Measurements from ENCODE around the gene ANKRD11. TPM values are rescaled to one million over a fixed set of nuclear protein-coding genes. Genes with fewer than 3 reads are reported as not detected.

The ANKRD11 gene
- polyA plus RNA-seq, 1 donor (not counting 4 experiments of a cell fraction or from before 2014, with no cell fraction given) = 30.1 TPM

GRCh38 chr16:89397331-89397861, 93.0 kb downstream of the ANKRD11 start:
- H3K4me1 ChIP-seq (ENCODE audit: control insufficient read depth, extremely low read depth, insufficient read depth, low read length) = peaks cover 35% of the 10 kb centered on the region
- no peak overlapping the region for H3K9ac ChIP-seq (ENCODE audit: control insufficient read depth, extremely low read depth, insufficient read depth, low read length)
- H3K9me3 ChIP-seq (ENCODE audit: control insufficient read depth, low read depth, low read length) = no peaks in the 10 kb centered on the region
- dilution Hi-C loops (cut with MboI; ENCODE audit: extremely low pct_ligation_motif_present, low sequenced_read_pairs) = no loop called here
- H3K79me2 ChIP-seq (ENCODE audit: control insufficient read depth, insufficient read depth, low read length) = peaks cover 90% of the 10 kb centered on the region
- no peak overlapping the region for H3K27ac ChIP-seq (ENCODE audit: control insufficient read depth, insufficient read depth, low read length)
- no peak overlapping the region for H2AFZ ChIP-seq (ENCODE audit: control insufficient read depth, low read length)
- no peaks in the 10 kb centered on the region for H3K27me3 ChIP-seq (ENCODE audit: control insufficient read depth, extremely low read depth, insufficient read depth, low read length)
- DNase-seq (ENCODE audit: low read depth, low spot score) (no peak), FAIRE-seq (no peak)
- no peak overlapping the region for H3K4me3 ChIP-seq (ENCODE audit: control insufficient read depth in 2 of 3, extremely low read depth in 1 of 3, insufficient read depth in 2 of 3, low read depth in 1 of 3, low read length in 3 of 3)
- H3K36me3 ChIP-seq (ENCODE audit: control insufficient read depth in 2 of 2, extremely low read depth in 1 of 2, insufficient read depth in 2 of 2, low read length in 2 of 2) = peaks cover 4 to 8% of the 10 kb centered on the region in 2 experiments
- peaks cover 9% of the 10 kb centered on the region for H3K9me1 ChIP-seq (ENCODE audit: control insufficient read depth, extremely low read depth, insufficient read depth, low read length)
- TF ChIP-seq EZH2 (IDR thresholded peaks at IDR 0.05; ENCODE audit: low read length) (no peak), CTCF (optimal IDR thresholded peaks at IDR 0.05 in 1 of 3, IDR thresholded peaks at IDR 0.05 in 1 of 3, conservative IDR thresholded peaks at IDR 0.05 in 1 of 3; ENCODE audit: extremely low read depth in 1 of 3, insufficient read depth in 2 of 3, low read length in 3 of 3) (no peak)
- H3K4me2 ChIP-seq (ENCODE audit: control insufficient read depth, extremely low read depth, insufficient read depth, low read depth, low read length) = no peak overlapping the region
- peaks cover 59% of the 10 kb centered on the region for H4K20me1 ChIP-seq (ENCODE audit: control insufficient read depth, extremely low read depth, insufficient read depth, low read length)

GRCh38 chr16:89396156-89396555, 94.2 kb downstream of the ANKRD11 start:
- Histone ChIP-seq H3K27ac (ENCODE audit: control insufficient read depth, insufficient read depth, low read length) (no peak overlapping the region), H3K4me2 (ENCODE audit: control insufficient read depth, extremely low read depth, insufficient read depth, low read depth, low read length) (no peak overlapping the region), H2AFZ (ENCODE audit: control insufficient read depth, low read length) (no peak overlapping the region), H3K9me1 (ENCODE audit: control insufficient read depth, extremely low read depth, insufficient read depth, low read length) (peaks cover 7% of the 10 kb centered on the region), H3K9me3 (ENCODE audit: control insufficient read depth, low read depth, low read length) (no peaks in the 10 kb centered on the region), H4K20me1 (ENCODE audit: control insufficient read depth, extremely low read depth, insufficient read depth, low read length) (peaks cover 50% of the 10 kb centered on the region), H3K4me3 (ENCODE audit: control insufficient read depth in 2 of 3, extremely low read depth in 1 of 3, insufficient read depth in 2 of 3, low read depth in 1 of 3, low read length in 3 of 3) (no peak overlapping the region), H3K27me3 (ENCODE audit: control insufficient read depth, extremely low read depth, insufficient read depth, low read length) (no peaks in the 10 kb centered on the region), H3K36me3 (ENCODE audit: control insufficient read depth in 2 of 2, extremely low read depth in 1 of 2, insufficient read depth in 2 of 2, low read length in 2 of 2) (peaks cover 4 to 11% of the 10 kb centered on the region in 2 experiments), H3K79me2 (ENCODE audit: control insufficient read depth, insufficient read depth, low read length) (peaks cover 84% of the 10 kb centered on the region), H3K4me1 (ENCODE audit: control insufficient read depth, extremely low read depth, insufficient read depth, low read length) (peaks cover 44% of the 10 kb centered on the region), H3K9ac (ENCODE audit: control insufficient read depth, extremely low read depth, insufficient read depth, low read length) (no peak overlapping the region)
- DNase-seq (ENCODE audit: low read depth, low spot score) (no peak), FAIRE-seq (no peak)
- dilution Hi-C loops (cut with MboI; ENCODE audit: extremely low pct_ligation_motif_present, low sequenced_read_pairs) = no loop called here
- TF ChIP-seq CTCF (optimal IDR thresholded peaks at IDR 0.05 in 1 of 3, IDR thresholded peaks at IDR 0.05 in 1 of 3, conservative IDR thresholded peaks at IDR 0.05 in 1 of 3; ENCODE audit: extremely low read depth in 1 of 3, insufficient read depth in 2 of 3, low read length in 3 of 3) = no peak
- no peak for TF ChIP-seq EZH2 (IDR thresholded peaks at IDR 0.05; ENCODE audit: low read length)
